GM19455 (cell line): ENCODE results near the gene MTARC1.

Experiments used
- ATAC-seq: cut with Tn5 transposase; IDR thresholded peaks from one replicate; pipeline ENCODE4 v1.9.1; 2021; ENCODE audit not compliant: unreplicated experiment

Gene MTARC1

DNA sequence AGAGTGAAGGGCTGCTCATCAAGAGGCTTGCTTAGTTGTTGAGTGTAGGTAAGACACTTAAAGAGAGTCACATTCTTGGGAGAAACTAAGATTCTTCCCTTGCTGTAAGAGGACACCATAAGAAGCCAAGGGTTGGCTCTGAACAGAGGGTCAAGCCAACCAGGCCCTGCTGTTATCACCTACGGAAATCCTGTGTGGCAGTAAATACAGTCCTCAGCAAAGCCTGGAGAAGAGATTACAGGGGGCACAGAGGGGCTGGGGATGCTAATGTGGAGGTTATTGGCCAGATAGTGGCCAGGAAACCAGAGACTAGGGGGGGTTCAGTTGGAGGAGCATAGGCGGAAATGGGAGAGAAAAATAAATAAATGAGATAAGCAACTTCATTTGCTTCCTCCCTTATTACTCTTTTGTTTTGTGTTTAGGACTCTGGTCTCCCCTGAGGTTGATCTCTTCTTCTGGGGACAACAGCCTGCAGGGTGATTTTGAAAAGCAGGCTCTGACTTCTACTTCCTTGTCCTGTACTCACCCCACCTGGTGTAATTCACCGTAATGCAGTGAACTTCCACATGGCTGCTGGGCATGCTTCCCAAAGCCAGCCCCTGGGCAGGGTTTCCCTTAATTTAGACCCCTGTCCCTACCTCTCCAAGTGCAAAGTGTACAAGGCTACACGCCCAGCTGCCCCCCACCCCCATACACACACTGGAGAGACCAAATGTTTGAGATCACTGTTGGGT lies 40.9 kb downstream of the MTARC1 start:
- no peak for ATAC-seq

GRCh38 chr1:220828179-220828490 lies 41.4 kb downstream of the MTARC1 start:
- ATAC-seq, result no peak

GRCh38 chr1:220828950-220829586 lies 42.4 kb downstream of the MTARC1 start:
- no peak for ATAC-seq

DNA sequence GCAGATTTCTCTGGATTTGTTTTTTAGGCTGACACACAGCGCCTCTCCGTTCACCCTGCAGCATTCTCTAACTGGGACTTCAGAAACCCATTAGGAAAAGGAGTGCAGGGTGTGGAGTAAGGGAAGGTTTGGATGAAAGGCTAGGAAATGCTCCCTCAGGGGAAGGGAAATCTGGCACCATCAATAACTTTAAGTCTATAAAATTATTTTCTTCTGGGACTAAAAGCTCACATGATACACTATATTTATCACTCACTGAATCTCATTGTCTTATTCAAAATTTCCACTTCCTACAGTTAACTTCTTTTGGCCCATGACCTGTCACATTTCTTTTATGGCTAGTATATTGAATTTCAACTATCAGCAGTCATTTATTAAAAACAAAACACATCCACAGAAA lies 46.7 kb downstream of the MTARC1 start:
- no peak for ATAC-seq

DNA sequence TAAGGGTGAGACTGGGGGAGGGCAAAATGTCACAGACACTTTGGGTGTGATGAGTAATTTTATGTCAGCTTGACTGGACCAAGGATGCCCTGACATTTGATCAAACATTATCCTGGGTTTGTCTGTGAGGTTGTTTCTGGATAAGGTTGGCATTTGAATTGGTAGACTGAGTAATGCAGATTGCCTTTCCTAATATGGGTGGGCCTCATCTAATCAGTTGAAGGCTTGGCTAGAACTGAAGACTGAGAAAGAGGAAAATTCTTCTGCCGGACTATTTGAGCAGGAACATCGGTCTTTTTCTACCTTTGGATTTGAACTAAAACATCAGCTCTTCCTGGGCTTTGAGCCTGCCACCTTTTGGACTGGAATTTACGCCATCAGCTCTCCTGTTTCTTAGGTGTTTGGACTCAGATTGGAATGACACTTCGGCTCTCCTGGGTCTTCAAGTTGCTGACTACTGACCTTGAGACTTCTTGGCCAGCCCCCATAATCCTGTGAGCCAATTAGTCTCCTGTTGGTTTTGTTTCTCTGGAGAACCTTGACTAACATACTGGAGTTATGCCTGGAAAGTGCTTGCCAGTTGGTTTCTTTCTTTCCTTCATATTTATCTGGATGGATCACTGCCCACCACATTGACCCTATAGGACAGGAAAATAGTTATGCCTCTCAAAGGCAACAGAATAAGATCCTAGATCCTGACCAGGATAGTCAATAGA lies 47.6 kb downstream of the MTARC1 start:
- no peak for ATAC-seq
